PC-3 (cell line): Measurements from ENCODE around the gene MEP1B. TPM values are rescaled to one million over a fixed set of nuclear protein-coding genes. Genes with fewer than 3 reads are reported as not detected.
"Not testable (repeated sequence)": the region's sequence is repeated elsewhere in the genome, so short reads cannot be mapped to it uniquely, and the experiment has no call there.

Source experiments
- ATAC-seq: fragments of 200-7000 bp; cut with Tn5 transposase; 2 replicates; pipeline ENCODE4 v1.9.1; 2020; ENCODE audit warnings: mild to moderate bottlenecking, moderate library complexity
- BruUV-seq: library from RNA; stranded (reverse); fragments of 400-500 nt; replicated peaks from 2 replicates; lab custom pipeline; 2021; lab: Mats Ljungman, UMichigan
- CTCF ChIA-PET: fragments of 300-600 bp; sonication (Branson Sonifier 250); formaldehyde crosslinking; loops from one replicate; lab custom pipeline; 2022; ENCODE audit warnings: antibody characterized with exemption; lab: Charles Lee
- POLR2A ChIA-PET: fragments of 300-600 bp; sonication (Branson Sonifier 250); formaldehyde crosslinking; loops from one replicate; lab custom pipeline; 2022; ENCODE audit warnings: antibody characterized with exemption; ENCODE audit not compliant: unreplicated experiment; lab: Charles Lee
- DNase-seq: peaks from one replicate; pipeline ENCODE4 v3.0.0-alpha.2; 2015
- H2AFZ ChIP-seq: fragments of 300-600 bp; sonication (generic); 2 replicates; pipeline ENCODE4 v1.6.0; 2016; ENCODE audit warnings: antibody characterized with exemption, low read length
- H3F3A ChIP-seq: fragments of 300-600 bp; sonication (generic); one replicate; pipeline ENCODE4 v1.6.0; 2017; ENCODE audit warnings: antibody characterized with exemption, low read length, control low read depth, mild to moderate bottlenecking; ENCODE audit not compliant: unreplicated experiment
- H3K27ac ChIP-seq: fragments of 300-600 bp; sonication (generic); 2 replicates; pipeline ENCODE4 v1.5.1; 2016; ENCODE audit warnings: mild to moderate bottlenecking, low read length
- H3K27me3 ChIP-seq: fragments of 300-600 bp; sonication (generic); 2 replicates; pipeline ENCODE4 v1.6.1; 2016; ENCODE audit warnings: low read length, mixed read lengths
- H3K36me3 ChIP-seq: fragments of 300-600 bp; sonication (generic); 2 replicates; pipeline ENCODE4 v1.6.1; 2016; ENCODE audit warnings: low read depth, mixed run types, low read length, mixed read lengths
- H3K4me1 ChIP-seq: fragments of 300-600 bp; sonication (generic); 2 replicates; pipeline ENCODE4 v1.5.1; 2016; ENCODE audit warnings: low read length; ENCODE audit not compliant: insufficient read depth
- H3K4me2 ChIP-seq: fragments of 300-600 bp; sonication (generic); 2 replicates; pipeline ENCODE4 v1.6.0; 2016; ENCODE audit warnings: low read length
- H3K4me3 ChIP-seq: fragments of 300-600 bp; sonication (generic); 2 replicates; pipeline ENCODE4 v1.5.1; 2016; ENCODE audit warnings: mild to moderate bottlenecking, low read length, mixed read lengths
- H3K79me2 ChIP-seq: fragments of 300-600 bp; sonication (generic); 2 replicates; pipeline ENCODE4 v1.6.1; 2017; ENCODE audit warnings: low read length, mixed read lengths
- H3K9ac ChIP-seq: fragments of 300-600 bp; sonication (generic); 2 replicates; pipeline ENCODE4 v1.6.0; 2016; ENCODE audit warnings: mild to moderate bottlenecking, low read length
- H3K9me2 ChIP-seq: fragments of 300-600 bp; sonication (generic); replicated peaks from 2 replicates; pipeline ENCODE4 v1.6.1; 2016; ENCODE audit warnings: mixed run types, low read length, mixed read lengths
- H3K9me3 ChIP-seq: fragments of 300-600 bp; sonication (generic); 2 replicates; pipeline ENCODE4 v1.6.1; 2016; ENCODE audit warnings: low read length, mixed read lengths
- H4K20me1 ChIP-seq: fragments of 300-600 bp; sonication (generic); 2 replicates; pipeline ENCODE4 v1.6.1; 2016; ENCODE audit warnings: low read length, mixed read lengths
- CTCF ChIP-seq: fragments of 300-600 bp; sonication (generic); conservative IDR thresholded peaks from 2 replicates; pipeline ENCODE4 v1.5.1; 2017; ENCODE audit warnings: antibody characterized with exemption, low read depth, mild to moderate bottlenecking, low read length
- EZH2 ChIP-seq: fragments of 300-600 bp; sonication (generic); IDR thresholded peaks from one replicate; pipeline ENCODE4 v1.6.1; 2017; ENCODE audit warnings: antibody characterized with exemption, mild to moderate bottlenecking, low read length; ENCODE audit not compliant: unreplicated experiment
- EZH2phosphoT487 ChIP-seq: fragments of 300-600 bp; sonication (generic); IDR thresholded peaks from 2 replicates; pipeline ENCODE4 v1.6.1; 2018; ENCODE audit warnings: mild to moderate bottlenecking, antibody characterized with exemption, low read length, borderline replicate concordance
- intact Hi-C: fragments of 100-400 bp; cut with micrococcal nuclease; formaldehyde crosslinking; loops from 2 replicates; pipeline ENCODE4 v1.9.0; 2023
- total RNA-seq: library from RNA; depleted of rRNA; stranded (reverse); fragments of >200 nt; gene quantifications from 2 replicates; pipeline ENCODE4 v1.2.3, GENCODE V29; 2014

MEP1B gene
- total RNA-seq, 1 experiment from 2014 or later, result not detected

GRCh38 chr18:32216390-32216789 lies 26.6 kb downstream of the MEP1B start:
- no peaks in the 10 kb centered on the region for H3K79me2 ChIP-seq
- H3K9me2 ChIP-seq, result no peaks in the 10 kb centered on the region
- no peak overlapping the region for H3K4me2 ChIP-seq
- DNase-seq, result no peak
- H2AFZ ChIP-seq, result no peak overlapping the region
- no peak overlapping the region for H3K9ac ChIP-seq
- H3K4me1 ChIP-seq, result no peaks in the 10 kb centered on the region
- BruUV-seq, result no TSS peak
- no peaks in the 10 kb centered on the region for H3K36me3 ChIP-seq
- ChIA-PET CTCF (no interaction called here), POLR2A (no interaction called here)
- intact Hi-C loops, result no loop called here
- H3F3A ChIP-seq, result no peaks in the 10 kb centered on the region
- ATAC-seq, result no peak
- no peaks in the 10 kb centered on the region for H4K20me1 ChIP-seq
- H3K9me3 ChIP-seq, result no peaks in the 10 kb centered on the region
- H3K27ac ChIP-seq, result no peak overlapping the region
- 0 out of 2 replicates have a peak, but pooled peaks cover 3% of the 10 kb centered on the region for H3K27me3 ChIP-seq
- TF ChIP-seq EZH2phosphoT487 (no peak), CTCF (no peak), EZH2 (no peak)
- H3K4me3 ChIP-seq, result no peak overlapping the region

GRCh38 chr18:32219431-32220018 lies 29.7 kb downstream of the MEP1B start:
- Histone ChIP-seq H4K20me1 (no peaks in the 10 kb centered on the region), H3K4me2 (no peak overlapping the region), H3K9me3 (no peaks in the 10 kb centered on the region), H2AFZ (no peak overlapping the region), H3F3A (no peaks in the 10 kb centered on the region), H3K4me1 (no peaks in the 10 kb centered on the region), H3K9ac (no peak overlapping the region), H3K4me3 (no peak overlapping the region), H3K9me2 (no peaks in the 10 kb centered on the region), H3K27ac (no peak overlapping the region), H3K27me3 (0 out of 2 replicates have a peak, but pooled peaks cover 3% of the 10 kb centered on the region), H3K79me2 (no peaks in the 10 kb centered on the region), H3K36me3 (no peaks in the 10 kb centered on the region)
- BruUV-seq, result no TSS peak
- intact Hi-C loops, result no loop called here
- no peak for TF ChIP-seq EZH2phosphoT487
- no peak for TF ChIP-seq EZH2
- no peak for TF ChIP-seq CTCF
- ATAC-seq (no peak), DNase-seq (no peak)
- CTCF ChIA-PET, result no interaction called here
- POLR2A ChIA-PET, result no interaction called here

GRCh38 chr18:32233348-32233747 lies 43.5 kb downstream of the MEP1B start:
- H3K36me3 ChIP-seq, H3K9ac ChIP-seq, H3K9me2 ChIP-seq, DNase-seq, intact Hi-C loops, H3K4me2 ChIP-seq, H3K4me3 ChIP-seq, H2AFZ ChIP-seq, CTCF ChIA-PET, H3F3A ChIP-seq, BruUV-seq, H4K20me1 ChIP-seq, H3K9me3 ChIP-seq, POLR2A ChIA-PET, H3K4me1 ChIP-seq, ATAC-seq, H3K27me3 ChIP-seq, H3K27ac ChIP-seq, H3K79me2 ChIP-seq: not testable (repeated sequence)
